ENCODE measurements around the gene SPARC.
A peak's percentile ranks its signal among the peaks of the same experiment; 100 is the strongest.

Gene SPARC

GRCh38 chr5:151651997-151652645 is 34.6 kb downstream of the SPARC start:
- DNase-seq (ENCODE audit: low read depth, low spot score): peak; percentile 35

GRCh38 chr5:151648988-151649387 is 37.7 kb downstream of the SPARC start:
- no peak for DNase-seq (ENCODE audit: low read depth, low spot score)
- Histone ChIP-seq H3K9ac (ENCODE audit: insufficient read length) (no peak overlapping the region), H3K4me3 (no peak overlapping the region), H3K36me3 (ENCODE audit: insufficient read depth, low read length) (no peaks in the 10 kb centered on the region), H3K9me3 (ENCODE audit: low read depth, low read length) (no peaks in the 10 kb centered on the region), H3K27ac (no peak overlapping the region)
- TF ChIP-seq FOXP2 (optimal IDR thresholded peaks at IDR 0.05; ENCODE audit: control extremely low read depth, extremely low read length, insufficient read depth) (no peak), POLR2AphosphoS5 (IDR thresholded peaks at IDR 0.05; ENCODE audit: borderline replicate concordance, low read depth, low read length) (no peak), EZH2 (IDR thresholded peaks at IDR 0.05) (no peak)

More at GRCh38 chr5:151651997-151652645, 34.6 kb downstream of the SPARC start:
- no peak overlapping the region for H3K9ac ChIP-seq (ENCODE audit: insufficient read length)
- H3K9me3 ChIP-seq (ENCODE audit: low read depth, low read length): no peaks in the 10 kb centered on the region
- no peak overlapping the region for H3K27ac ChIP-seq
- no peak for TF ChIP-seq EZH2 (IDR thresholded peaks at IDR 0.05)
- no peak for TF ChIP-seq FOXP2 (optimal IDR thresholded peaks at IDR 0.05; ENCODE audit: control extremely low read depth, extremely low read length, insufficient read depth)
- TF ChIP-seq POLR2AphosphoS5 (IDR thresholded peaks at IDR 0.05; ENCODE audit: borderline replicate concordance, low read depth, low read length): no peak
- no peaks in the 10 kb centered on the region for H3K36me3 ChIP-seq (ENCODE audit: insufficient read depth, low read length)
- no peak overlapping the region for H3K4me3 ChIP-seq

DNA sequence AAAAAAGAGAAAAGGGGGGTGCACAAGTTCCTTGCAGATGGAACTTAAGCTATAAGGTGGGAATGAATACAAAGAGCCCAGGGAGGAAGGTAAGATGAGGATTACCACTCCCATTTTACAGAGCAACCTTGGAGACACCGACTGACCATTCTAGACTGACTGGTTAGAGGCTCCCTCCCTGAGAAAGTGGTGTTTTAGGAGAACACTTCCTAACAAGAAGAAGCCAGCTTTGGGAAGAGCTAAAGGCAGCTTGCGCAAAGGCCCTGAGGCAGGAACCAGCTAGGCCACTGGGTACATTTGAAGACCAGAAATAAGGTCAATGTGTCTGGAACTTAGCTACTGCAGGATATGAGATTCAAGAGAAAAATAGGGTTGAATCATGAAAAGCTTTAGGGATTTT is 38.6 kb downstream of the SPARC start:
- no peak overlapping the region for H3K27ac ChIP-seq
- no peaks in the 10 kb centered on the region for H3K36me3 ChIP-seq (ENCODE audit: insufficient read depth, low read length)
- no peak for DNase-seq (ENCODE audit: low read depth, low spot score)
- H3K9ac ChIP-seq (ENCODE audit: insufficient read length): no peak overlapping the region
- H3K9me3 ChIP-seq (ENCODE audit: low read depth, low read length): no peaks in the 10 kb centered on the region
- H3K4me3 ChIP-seq: no peak overlapping the region
- no peak for TF ChIP-seq POLR2AphosphoS5 (IDR thresholded peaks at IDR 0.05; ENCODE audit: borderline replicate concordance, low read depth, low read length)
- no peak for TF ChIP-seq FOXP2 (optimal IDR thresholded peaks at IDR 0.05; ENCODE audit: control extremely low read depth, extremely low read length, insufficient read depth)
- TF ChIP-seq EZH2 (IDR thresholded peaks at IDR 0.05): no peak

DNA sequence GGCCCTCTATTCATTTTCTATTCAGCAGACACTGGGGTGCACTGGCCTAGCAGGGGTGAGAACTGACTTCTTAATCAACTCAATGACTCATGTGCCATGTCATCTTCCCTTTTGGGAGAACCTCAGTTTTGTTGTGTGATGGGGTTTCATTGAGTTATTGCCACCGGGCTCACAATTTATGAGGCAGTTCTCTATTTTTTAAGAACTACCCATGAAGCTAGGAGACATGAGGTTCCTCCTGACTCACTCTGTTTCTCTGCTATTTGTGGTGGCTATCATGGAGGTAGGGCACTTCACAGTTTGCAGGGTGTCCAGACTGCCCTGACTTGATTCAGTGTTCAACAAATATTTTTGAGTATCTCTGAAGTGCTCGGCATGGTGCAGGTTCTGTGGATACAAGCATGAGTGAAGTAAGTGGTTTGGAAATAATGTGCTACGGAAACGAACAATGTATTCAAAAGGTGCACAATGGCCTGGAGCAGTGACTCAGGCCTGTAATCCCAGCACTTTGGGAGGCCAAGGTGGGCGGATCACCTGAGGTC is 39.3 kb downstream of the SPARC start:
- H3K9me3 ChIP-seq (ENCODE audit: low read depth, low read length): no peaks in the 10 kb centered on the region
- TF ChIP-seq EZH2 (IDR thresholded peaks at IDR 0.05): no peak
- no peak for TF ChIP-seq POLR2AphosphoS5 (IDR thresholded peaks at IDR 0.05; ENCODE audit: borderline replicate concordance, low read depth, low read length)
- no peak for TF ChIP-seq FOXP2 (optimal IDR thresholded peaks at IDR 0.05; ENCODE audit: control extremely low read depth, extremely low read length, insufficient read depth)
- H3K9ac ChIP-seq (ENCODE audit: insufficient read length): no peak overlapping the region
- H3K27ac ChIP-seq: no peak overlapping the region
- no peak for DNase-seq (ENCODE audit: low read depth, low spot score)
- H3K36me3 ChIP-seq (ENCODE audit: insufficient read depth, low read length): no peaks in the 10 kb centered on the region
- no peak overlapping the region for H3K4me3 ChIP-seq

- Histone ChIP-seq H3K27ac (no peak overlapping the region), H3K9ac (ENCODE audit: insufficient read length) (no peak overlapping the region), H3K9me3 (ENCODE audit: low read depth, low read length) (no peaks in the 10 kb centered on the region), H3K4me3 (no peak overlapping the region), H3K36me3 (ENCODE audit: insufficient read depth, low read length) (no peaks in the 10 kb centered on the region)
- TF ChIP-seq FOXP2 (optimal IDR thresholded peaks at IDR 0.05; ENCODE audit: control extremely low read depth, extremely low read length, insufficient read depth) (no peak), POLR2AphosphoS5 (IDR thresholded peaks at IDR 0.05; ENCODE audit: borderline replicate concordance, low read depth, low read length) (no peak), EZH2 (IDR thresholded peaks at IDR 0.05) (no peak)
- no peak for DNase-seq (ENCODE audit: low read depth, low spot score)
Observed at GRCh38 chr5:151646334-151646733, 40.4 kb downstream of the SPARC start.

GRCh38 chr5:151643388-151643787 is 43.3 kb downstream of the SPARC start:
- TF ChIP-seq POLR2AphosphoS5 (IDR thresholded peaks at IDR 0.05; ENCODE audit: borderline replicate concordance, low read depth, low read length) (no peak), FOXP2 (optimal IDR thresholded peaks at IDR 0.05; ENCODE audit: control extremely low read depth, extremely low read length, insufficient read depth) (no peak), EZH2 (IDR thresholded peaks at IDR 0.05) (no peak)
- Histone ChIP-seq H3K27ac (no peak overlapping the region), H3K9me3 (ENCODE audit: low read depth, low read length) (no peaks in the 10 kb centered on the region), H3K4me3 (no peak overlapping the region), H3K9ac (ENCODE audit: insufficient read length) (no peak overlapping the region), H3K36me3 (ENCODE audit: insufficient read depth, low read length) (no peaks in the 10 kb centered on the region)
- DNase-seq (ENCODE audit: low read depth, low spot score): no peak

- no peak for DNase-seq (ENCODE audit: low read depth, low spot score)
- no peak for TF ChIP-seq FOXP2 (optimal IDR thresholded peaks at IDR 0.05; ENCODE audit: control extremely low read depth, extremely low read length, insufficient read depth)
- no peak for TF ChIP-seq POLR2AphosphoS5 (IDR thresholded peaks at IDR 0.05; ENCODE audit: borderline replicate concordance, low read depth, low read length)
- TF ChIP-seq EZH2 (IDR thresholded peaks at IDR 0.05): no peak
- Histone ChIP-seq H3K4me3 (no peak overlapping the region), H3K27ac (no peak overlapping the region), H3K9ac (ENCODE audit: insufficient read length) (no peak overlapping the region), H3K9me3 (ENCODE audit: low read depth, low read length) (no peaks in the 10 kb centered on the region), H3K36me3 (ENCODE audit: insufficient read depth, low read length) (no peaks in the 10 kb centered on the region)
Observed at GRCh38 chr5:151642472-151643140, 44.1 kb downstream of the SPARC start.

DNA sequence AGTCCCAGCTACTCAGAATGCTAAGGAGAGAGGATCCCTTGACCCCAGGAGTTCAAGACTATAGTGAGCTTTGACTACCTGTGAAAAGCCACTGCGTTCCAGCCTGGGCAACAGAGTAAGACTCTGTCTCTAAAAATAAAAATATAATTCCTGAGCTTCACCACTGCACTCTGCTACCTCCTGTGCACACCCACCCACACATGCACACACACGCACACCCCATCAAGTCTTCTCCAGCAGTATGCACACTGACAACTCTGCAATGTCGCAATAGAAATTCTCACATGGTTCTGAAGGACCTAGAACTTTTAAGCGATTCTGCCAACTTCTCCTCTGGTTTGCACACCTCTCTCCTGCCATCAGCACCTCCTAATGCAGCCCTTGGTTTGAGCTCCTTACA is 48.1 kb downstream of the SPARC start:
- Histone ChIP-seq H3K27ac (no peak overlapping the region), H3K9ac (ENCODE audit: insufficient read length) (no peak overlapping the region), H3K9me3 (ENCODE audit: low read depth, low read length) (no peaks in the 10 kb centered on the region), H3K4me3 (no peak overlapping the region), H3K36me3 (ENCODE audit: insufficient read depth, low read length) (no peaks in the 10 kb centered on the region)
- DNase-seq (ENCODE audit: low read depth, low spot score): no peak
- TF ChIP-seq EZH2 (IDR thresholded peaks at IDR 0.05) (no peak), POLR2AphosphoS5 (IDR thresholded peaks at IDR 0.05; ENCODE audit: borderline replicate concordance, low read depth, low read length) (no peak), FOXP2 (optimal IDR thresholded peaks at IDR 0.05; ENCODE audit: control extremely low read depth, extremely low read length, insufficient read depth) (no peak)

Data from SK-N-MC (cell line).